KMS-11 (cell line): Measurements from ENCODE around the gene NOTCH4.

ENCODE experiments used
- H2AFZ ChIP-seq: fragments of 200-600 bp; sonication (generic); 2 replicates; pipeline ENCODE4 v1.6.1; 2016; ENCODE audit warnings: antibody characterized with exemption, mixed run types, low read depth
- H3K27ac ChIP-seq: fragments of 200-600 bp; sonication (generic); 2 replicates; pipeline ENCODE4 v1.6.1; 2016; ENCODE audit warnings: mild to moderate bottlenecking, mixed run types
- H3K27me3 ChIP-seq: fragments of 200-600 bp; sonication (generic); 2 replicates; pipeline ENCODE4 v1.6.1; 2017; ENCODE audit warnings: mild to moderate bottlenecking, low read depth, mixed run types, moderate library complexity; ENCODE audit not compliant: insufficient read depth
- H3K36me3 ChIP-seq: fragments of 200-600 bp; sonication (generic); 2 replicates; pipeline ENCODE4 v1.6.1; 2017; ENCODE audit warnings: mild to moderate bottlenecking, mixed run types; ENCODE audit not compliant: insufficient read depth
- H3K4me1 ChIP-seq: fragments of 200-600 bp; sonication (generic); 2 replicates; pipeline ENCODE4 v1.6.1; 2016; ENCODE audit warnings: mild to moderate bottlenecking, low read depth, mixed run types; ENCODE audit not compliant: poor library complexity, severe bottlenecking
- H3K4me2 ChIP-seq: fragments of 200-600 bp; sonication (generic); 2 replicates; pipeline ENCODE4 v1.7.0; 2016; ENCODE audit warnings: mild to moderate bottlenecking, mixed run types
- H3K4me3 ChIP-seq: fragments of 200-600 bp; sonication (generic); IDR thresholded peaks from 2 replicates; pipeline ENCODE4 v1.6.1; 2017; ENCODE audit warnings: low read depth, low read length, mixed read lengths; ENCODE audit not compliant: insufficient read depth
- H3K79me2 ChIP-seq: fragments of 200-600 bp; sonication (generic); 2 replicates; pipeline ENCODE4 v1.6.1; 2016; ENCODE audit warnings: low read depth, mixed run types; ENCODE audit not compliant: insufficient read depth
- H3K9ac ChIP-seq: fragments of 200-600 bp; sonication (generic); 2 replicates; pipeline ENCODE4 v1.6.1; 2016; ENCODE audit warnings: mild to moderate bottlenecking, mixed run types
- H4K20me1 ChIP-seq: fragments of 200-600 bp; sonication (generic); 2 replicates; pipeline ENCODE4 v1.6.1; 2016; ENCODE audit warnings: mild to moderate bottlenecking, mixed run types; ENCODE audit not compliant: insufficient read depth
- TF ChIP-seq, protein P1 (sequence below): fragments of 200-600 bp; sonication (generic); conservative IDR thresholded peaks from 2 replicates; pipeline ENCODE4 v1.6.1; 2017; ENCODE audit warnings: low read depth, mild to moderate bottlenecking, antibody characterized with exemption, low read length, moderate library complexity, mixed read lengths

The NOTCH4 gene

GRCh38 chr6:32255199-32256153 is 31.6 kb upstream of the NOTCH4 start:
- H3K4me1 ChIP-seq: peaks cover 30% of the 10 kb centered on the region
- H3K4me3 ChIP-seq: no peak overlapping the region
- peak overlapping the region; percentile 19; the same call in 1 of the 2 replicates for H3K27ac ChIP-seq
- H3K36me3 ChIP-seq: no peaks in the 10 kb centered on the region
- H3K27me3 ChIP-seq: no peaks in the 10 kb centered on the region
- H4K20me1 ChIP-seq: no peaks in the 10 kb centered on the region
- H3K79me2 ChIP-seq: no peaks in the 10 kb centered on the region
- H2AFZ ChIP-seq: peak overlapping the region; percentile 60
- peak overlapping the region; percentile 71; the same call in 1 of the 2 replicates for H3K4me2 ChIP-seq
- H3K9ac ChIP-seq: peak overlapping the region; percentile 45; the same call in 1 of the 2 replicates
- TF ChIP-seq, protein P1, sequence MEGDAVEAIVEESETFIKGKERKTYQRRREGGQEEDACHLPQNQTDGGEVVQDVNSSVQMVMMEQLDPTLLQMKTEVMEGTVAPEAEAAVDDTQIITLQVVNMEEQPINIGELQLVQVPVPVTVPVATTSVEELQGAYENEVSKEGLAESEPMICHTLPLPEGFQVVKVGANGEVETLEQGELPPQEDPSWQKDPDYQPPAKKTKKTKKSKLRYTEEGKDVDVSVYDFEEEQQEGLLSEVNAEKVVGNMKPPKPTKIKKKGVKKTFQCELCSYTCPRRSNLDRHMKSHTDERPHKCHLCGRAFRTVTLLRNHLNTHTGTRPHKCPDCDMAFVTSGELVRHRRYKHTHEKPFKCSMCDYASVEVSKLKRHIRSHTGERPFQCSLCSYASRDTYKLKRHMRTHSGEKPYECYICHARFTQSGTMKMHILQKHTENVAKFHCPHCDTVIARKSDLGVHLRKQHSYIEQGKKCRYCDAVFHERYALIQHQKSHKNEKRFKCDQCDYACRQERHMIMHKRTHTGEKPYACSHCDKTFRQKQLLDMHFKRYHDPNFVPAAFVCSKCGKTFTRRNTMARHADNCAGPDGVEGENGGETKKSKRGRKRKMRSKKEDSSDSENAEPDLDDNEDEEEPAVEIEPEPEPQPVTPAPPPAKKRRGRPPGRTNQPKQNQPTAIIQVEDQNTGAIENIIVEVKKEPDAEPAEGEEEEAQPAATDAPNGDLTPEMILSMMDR: no peak; the same call in none of the 2 replicates

DNA sequence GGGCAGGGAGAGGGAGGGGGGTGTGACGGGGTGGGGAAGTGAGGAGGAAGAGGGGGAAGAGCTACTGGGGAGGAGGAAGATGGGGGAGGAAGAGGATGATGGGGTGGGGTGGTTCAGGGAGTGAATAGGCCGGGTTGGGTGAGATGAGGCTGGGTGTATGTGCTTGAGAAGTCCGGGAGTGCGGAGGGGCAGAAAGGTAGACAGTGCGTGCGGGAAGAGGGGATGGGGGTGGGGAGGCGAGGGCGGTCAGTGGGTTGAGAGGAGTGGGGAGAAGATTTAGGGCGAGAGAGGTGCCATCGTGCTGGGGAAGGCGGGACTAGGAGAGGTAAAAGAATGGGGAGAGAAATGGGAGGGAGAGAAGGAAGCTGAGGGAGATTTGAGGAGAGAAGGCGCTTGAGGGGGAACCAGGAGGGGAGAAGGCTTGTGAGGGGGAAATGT is 30.9 kb upstream of the NOTCH4 start:
- H3K4me3 ChIP-seq: no peak overlapping the region
- H3K79me2 ChIP-seq: no peaks in the 10 kb centered on the region
- TF ChIP-seq, protein P1: no peak
- H2AFZ ChIP-seq: peak overlapping the region; percentile 60; the same call in 1 of the 2 replicates
- no peaks in the 10 kb centered on the region for H3K27me3 ChIP-seq
- H3K36me3 ChIP-seq: no peaks in the 10 kb centered on the region
- H3K9ac ChIP-seq: no peak overlapping the region; the same call in 1 of the 2 replicates
- peaks cover 30% of the 10 kb centered on the region for H3K4me1 ChIP-seq
- no peaks in the 10 kb centered on the region for H4K20me1 ChIP-seq
- no peak overlapping the region for H3K27ac ChIP-seq
- peak overlapping the region; percentile 71; the same call in 1 of the 2 replicates for H3K4me2 ChIP-seq

- no peaks in the 10 kb centered on the region for H3K27me3 ChIP-seq
- no peak overlapping the region for H2AFZ ChIP-seq
Observed at GRCh38 chr6:32252331-32253009, 28.6 kb upstream of the NOTCH4 start.

DNA sequence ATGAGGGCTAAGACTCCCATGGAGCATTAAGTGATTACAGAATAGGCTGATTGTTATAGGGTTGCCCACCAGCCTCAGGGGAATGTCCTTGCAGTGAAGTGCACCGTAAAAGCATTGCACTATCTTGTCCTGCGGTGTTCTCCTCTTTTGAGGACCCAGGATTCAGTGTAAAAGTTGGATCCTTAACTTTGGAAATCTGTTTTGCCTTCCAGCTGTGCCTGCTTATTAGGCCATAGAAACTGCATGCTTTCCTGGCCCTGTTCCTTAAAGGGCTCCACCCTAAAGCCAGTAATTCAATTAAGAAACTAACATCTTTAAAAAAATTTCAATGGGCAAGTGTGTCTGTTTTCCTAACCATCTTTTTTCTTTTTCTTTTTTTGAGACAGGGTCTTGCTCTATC is 25.4 kb upstream of the NOTCH4 start:
- Histone ChIP-seq H3K27ac (no peak overlapping the region), H3K9ac (no peak overlapping the region), H3K4me3 (no peak overlapping the region), H3K27me3 (no peaks in the 10 kb centered on the region), H3K4me1 (peaks cover 28% of the 10 kb centered on the region), H2AFZ (no peak overlapping the region), H3K4me2 (no peak overlapping the region), H3K79me2 (no peaks in the 10 kb centered on the region), H4K20me1 (no peaks in the 10 kb centered on the region), H3K36me3 (no peaks in the 10 kb centered on the region)
- TF ChIP-seq, protein P1: no peak

More at GRCh38 chr6:32252331-32253009, 28.6 kb upstream of the NOTCH4 start:
- H3K79me2 ChIP-seq: no peaks in the 10 kb centered on the region
- no peak overlapping the region for H3K4me3 ChIP-seq
- H3K9ac ChIP-seq: no peak overlapping the region
- H3K4me2 ChIP-seq: peak overlapping the region; percentile 53
- TF ChIP-seq, protein P1: no peak
- H3K36me3 ChIP-seq: no peaks in the 10 kb centered on the region
- H3K4me1 ChIP-seq: peaks cover 30% of the 10 kb centered on the region
- no peaks in the 10 kb centered on the region for H4K20me1 ChIP-seq
- H3K27ac ChIP-seq: no peak overlapping the region
